Liver (tissue), 9 donors: ENCODE measurements around the gene VNN1. TPM values are rescaled to one million over a fixed set of nuclear protein-coding genes. Genes with fewer than 3 reads are reported as not detected.

Experiments used
- DNase-seq: peaks from one replicate; pipeline ENCODE4 v3.0.0-alpha.2; 2017; ENCODE audit warnings: low spot score
- H3K27ac ChIP-seq, 2 donors: one replicate each; pipeline ENCODE4 v1.7.0; 2013; ENCODE audit warnings: inconsistent platforms in 2 of 2, low read length in 2 of 2, control low read depth in 1 of 2, low read depth in 1 of 2, mild to moderate bottlenecking in 1 of 2
- H3K27me3 ChIP-seq, 4 donors: one replicate each; pipeline versions ENCODE4 v1.6.1 to v1.7.0; 2013; ENCODE audit warnings: low read length in 3 of 4, inconsistent platforms in 1 of 4, mild to moderate bottlenecking in 1 of 4, moderate library complexity in 1 of 4; ENCODE audit not compliant: control insufficient read depth in 4 of 4, insufficient read depth in 4 of 4
- H3K36me3 ChIP-seq, 4 donors: one replicate each; pipeline versions ENCODE4 v1.6.1 to v1.7.0; 2013; ENCODE audit warnings: low read length in 3 of 4, mild to moderate bottlenecking in 3 of 4, low read depth in 1 of 4, moderate library complexity in 1 of 4; ENCODE audit not compliant: control insufficient read depth in 4 of 4, insufficient read depth in 3 of 4
- H3K4me1 ChIP-seq, 4 donors: one replicate each; pipeline versions ENCODE4 v1.6.1 to v1.7.0; 2013; ENCODE audit warnings: low read length in 3 of 4, mild to moderate bottlenecking in 3 of 4, moderate library complexity in 1 of 4; ENCODE audit not compliant: control insufficient read depth in 4 of 4, insufficient read depth in 4 of 4
- H3K4me3 ChIP-seq, 3 donors: one replicate each; pipeline versions ENCODE4 v1.6.1 to v1.7.0; 2013; ENCODE audit warnings: low read length in 3 of 3, control low read depth in 1 of 3, low read depth in 1 of 3, mild to moderate bottlenecking in 1 of 3
- H3K9ac ChIP-seq, 2 donors: one replicate each; pipeline ENCODE4 v1.7.0; 2013; ENCODE audit warnings: low read length in 2 of 2, mild to moderate bottlenecking in 2 of 2, moderate library complexity in 2 of 2, control low read depth in 1 of 2, low read depth in 1 of 2
- H3K9me3 ChIP-seq, 4 donors: one replicate each; pipeline versions ENCODE4 v1.6.1 to v1.7.0; 2013; ENCODE audit warnings: low read length in 3 of 4; ENCODE audit not compliant: control insufficient read depth in 4 of 4
- FOXA1 ChIP-seq: IDR thresholded peaks from 2 replicates; pipeline ENCODE4 v1.6.1; 2016; ENCODE audit warnings: antibody characterized with exemption
- FOXA2 ChIP-seq: IDR thresholded peaks from 2 replicates; pipeline ENCODE4 v1.6.1; 2016; ENCODE audit warnings: antibody characterized with exemption
- GABPA ChIP-seq, 2 donors: IDR thresholded peaks in 1 of 2; conservative IDR thresholded peaks in 1 of 2; 2 replicates each; pipeline ENCODE4 v1.6.1; 2016; ENCODE audit warnings: antibody characterized with exemption in 2 of 2, mild to moderate bottlenecking in 1 of 2, moderate library complexity in 1 of 2
- HNF4A ChIP-seq, 2 donors: conservative IDR thresholded peaks; 2 replicates each; pipeline ENCODE4 v1.6.1; 2016; ENCODE audit warnings: antibody characterized with exemption in 2 of 2, mild to moderate bottlenecking in 2 of 2
- HNF4G ChIP-seq: IDR thresholded peaks from 2 replicates; pipeline ENCODE4 v1.6.1; 2016; ENCODE audit warnings: antibody characterized with exemption
- JUND ChIP-seq, 2 donors: IDR thresholded peaks; 2 replicates each; pipeline ENCODE4 v1.6.1; 2016; ENCODE audit warnings: antibody characterized with exemption in 2 of 2
- RAD21 ChIP-seq, 2 donors: IDR thresholded peaks; 2 replicates each; pipeline ENCODE4 v1.6.1; 2016; ENCODE audit warnings: antibody characterized with exemption in 2 of 2, mild to moderate bottlenecking in 2 of 2
- RXRA ChIP-seq, 2 donors: IDR thresholded peaks; 2 replicates each; pipeline ENCODE4 v1.6.1; 2017 to 2018; ENCODE audit warnings: antibody characterized with exemption in 2 of 2, mild to moderate bottlenecking in 1 of 2
- SP1 ChIP-seq: IDR thresholded peaks from 2 replicates; pipeline ENCODE4 v1.6.1; 2018; ENCODE audit warnings: antibody characterized with exemption, mild to moderate bottlenecking
- TAF1 ChIP-seq: conservative IDR thresholded peaks from 2 replicates; pipeline ENCODE4 v1.6.1; 2016; ENCODE audit warnings: antibody characterized with exemption, mild to moderate bottlenecking
- YY1 ChIP-seq: IDR thresholded peaks from 2 replicates; pipeline ENCODE4 v1.6.1; 2016; ENCODE audit warnings: antibody characterized with exemption, mild to moderate bottlenecking
- WGBS: extraction: QIAGEN DNeasy Blood & Tissue Kit; methylation state at CpG from one replicate; pipeline ENCODE4 v1.1.7; 2013; 5-methylcytosine and 5-hydroxymethylcytosine counted together
- polyA plus RNA-seq, 2 donors: library from polyadenylated mRNA; stranded (reverse) in 1 of 2; unstranded in 1 of 2; fragments of 200-250 nt in 1 of 2; fragments of >200 nt in 1 of 2; fragmentation: Nextera tagmentation in 1 of 2; extraction: Ambion mirVana in 1 of 2; gene quantifications; one replicate each; pipeline versions ENCODE4 v1.2.1 to v1.2.3, GENCODE V29; 2013 to 2015
- total RNA-seq, 2 donors: library from RNA; depleted of rRNA; stranded (reverse); fragments of >200 nt; gene quantifications; one replicate each; pipeline ENCODE4 v1.2.3, GENCODE V29; 2014
- TF ChIP-seq, protein P1 (sequence below): IDR thresholded peaks from 2 replicates; pipeline ENCODE4 v1.6.1; 2016; ENCODE audit warnings: antibody characterized with exemption
- TF ChIP-seq, protein P2 (sequence below): IDR thresholded peaks from 2 replicates; pipeline ENCODE4 v1.6.1; 2016; ENCODE audit warnings: antibody characterized with exemption
- TF ChIP-seq, protein P3 (sequence below): IDR thresholded peaks from 2 replicates; pipeline ENCODE4 v1.6.1; 2016; ENCODE audit warnings: antibody characterized with exemption, mild to moderate bottlenecking
- TF ChIP-seq, protein P4 (sequence below): fragments of 150-350 bp; IDR thresholded peaks from 2 replicates; pipeline ENCODE4 v1.5.1; 2017; ENCODE audit warnings: improper control_type of control experiment, low read depth, low read length; ENCODE audit not compliant: missing input control
- TF ChIP-seq, protein P5 (sequence below): IDR thresholded peaks from 2 replicates; pipeline ENCODE4 v1.6.1; 2016; ENCODE audit warnings: antibody characterized with exemption
- donor health status: healthy.
- donor health status: healthy.
- donor health status: healthy.
- donor health status: healthy.
- donor health status: healthy.

VNN1 gene
- total and polyA plus RNA-seq, 4 donors: 2.7 to 132 (median 58.8) TPM

DNA sequence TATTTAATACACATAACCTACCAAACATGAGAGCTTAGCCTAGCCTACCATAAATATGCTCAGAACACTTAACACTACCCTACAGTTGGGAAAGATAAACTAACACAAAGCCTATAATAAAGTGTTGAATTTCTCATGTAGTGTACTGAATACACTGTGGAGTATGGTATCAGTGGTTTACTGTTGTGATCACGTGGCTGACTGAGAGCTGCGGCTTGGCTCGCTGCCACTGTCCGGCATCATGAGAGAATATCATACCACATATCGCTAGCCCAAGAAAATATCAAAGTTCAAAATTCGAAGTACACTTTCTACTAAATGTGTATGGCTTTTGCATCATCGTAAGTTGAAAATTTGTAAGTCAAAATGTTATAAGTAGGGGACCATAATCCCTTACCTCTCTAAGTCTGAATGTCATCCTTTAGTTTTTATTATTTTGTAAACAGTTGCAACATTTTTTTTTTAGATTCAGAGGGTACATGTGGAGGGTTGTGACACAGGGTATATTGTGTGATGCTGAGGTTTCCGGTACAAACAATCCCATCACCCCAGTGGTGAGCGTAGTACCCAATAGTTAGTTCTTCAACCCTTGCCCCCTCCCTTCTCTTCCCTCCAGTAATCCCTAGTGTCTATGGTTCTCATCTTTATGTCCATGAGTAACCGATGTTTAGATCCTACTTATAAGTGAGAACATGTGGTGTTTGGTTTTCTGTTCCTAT is 40.3 kb downstream of the VNN1 start:
- H3K4me3 ChIP-seq: no peak overlapping the region
- WGBS: 70% methylated on average over 10 of the region's 10 CpGs
- DNase-seq: no peak
- H3K9me3 ChIP-seq: peaks cover 0 to 3% (median 0%) of the 10 kb centered on the region in 4 donors
- no peak overlapping the region for H3K27ac ChIP-seq
- TF ChIP-seq JUND (IDR thresholded peaks at IDR 0.05): no peak
- no peak for TF ChIP-seq TAF1
- no peak for TF ChIP-seq RAD21 (IDR thresholded peaks at IDR 0.05)
- TF ChIP-seq GABPA (IDR thresholded peaks at IDR 0.05 in 1 of 2, conservative IDR thresholded peaks at IDR 0.05 in 1 of 2): no peak
- TF ChIP-seq, protein P1, sequence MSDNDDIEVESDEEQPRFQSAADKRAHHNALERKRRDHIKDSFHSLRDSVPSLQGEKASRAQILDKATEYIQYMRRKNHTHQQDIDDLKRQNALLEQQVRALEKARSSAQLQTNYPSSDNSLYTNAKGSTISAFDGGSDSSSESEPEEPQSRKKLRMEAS: no peak
- TF ChIP-seq, protein P2, sequence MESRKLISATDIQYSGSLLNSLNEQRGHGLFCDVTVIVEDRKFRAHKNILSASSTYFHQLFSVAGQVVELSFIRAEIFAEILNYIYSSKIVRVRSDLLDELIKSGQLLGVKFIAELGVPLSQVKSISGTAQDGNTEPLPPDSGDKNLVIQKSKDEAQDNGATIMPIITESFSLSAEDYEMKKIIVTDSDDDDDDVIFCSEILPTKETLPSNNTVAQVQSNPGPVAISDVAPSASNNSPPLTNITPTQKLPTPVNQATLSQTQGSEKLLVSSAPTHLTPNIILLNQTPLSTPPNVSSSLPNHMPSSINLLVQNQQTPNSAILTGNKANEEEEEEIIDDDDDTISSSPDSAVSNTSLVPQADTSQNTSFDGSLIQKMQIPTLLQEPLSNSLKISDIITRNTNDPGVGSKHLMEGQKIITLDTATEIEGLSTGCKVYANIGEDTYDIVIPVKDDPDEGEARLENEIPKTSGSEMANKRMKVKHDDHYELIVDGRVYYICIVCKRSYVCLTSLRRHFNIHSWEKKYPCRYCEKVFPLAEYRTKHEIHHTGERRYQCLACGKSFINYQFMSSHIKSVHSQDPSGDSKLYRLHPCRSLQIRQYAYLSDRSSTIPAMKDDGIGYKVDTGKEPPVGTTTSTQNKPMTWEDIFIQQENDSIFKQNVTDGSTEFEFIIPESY: no peak
- no peak for TF ChIP-seq HNF4G
- no peak for TF ChIP-seq RXRA (IDR thresholded peaks at IDR 0.05)
- TF ChIP-seq FOXA1: no peak
- no peak for TF ChIP-seq HNF4A (conservative IDR thresholded peaks at IDR 0.05)
- TF ChIP-seq, protein P3, sequence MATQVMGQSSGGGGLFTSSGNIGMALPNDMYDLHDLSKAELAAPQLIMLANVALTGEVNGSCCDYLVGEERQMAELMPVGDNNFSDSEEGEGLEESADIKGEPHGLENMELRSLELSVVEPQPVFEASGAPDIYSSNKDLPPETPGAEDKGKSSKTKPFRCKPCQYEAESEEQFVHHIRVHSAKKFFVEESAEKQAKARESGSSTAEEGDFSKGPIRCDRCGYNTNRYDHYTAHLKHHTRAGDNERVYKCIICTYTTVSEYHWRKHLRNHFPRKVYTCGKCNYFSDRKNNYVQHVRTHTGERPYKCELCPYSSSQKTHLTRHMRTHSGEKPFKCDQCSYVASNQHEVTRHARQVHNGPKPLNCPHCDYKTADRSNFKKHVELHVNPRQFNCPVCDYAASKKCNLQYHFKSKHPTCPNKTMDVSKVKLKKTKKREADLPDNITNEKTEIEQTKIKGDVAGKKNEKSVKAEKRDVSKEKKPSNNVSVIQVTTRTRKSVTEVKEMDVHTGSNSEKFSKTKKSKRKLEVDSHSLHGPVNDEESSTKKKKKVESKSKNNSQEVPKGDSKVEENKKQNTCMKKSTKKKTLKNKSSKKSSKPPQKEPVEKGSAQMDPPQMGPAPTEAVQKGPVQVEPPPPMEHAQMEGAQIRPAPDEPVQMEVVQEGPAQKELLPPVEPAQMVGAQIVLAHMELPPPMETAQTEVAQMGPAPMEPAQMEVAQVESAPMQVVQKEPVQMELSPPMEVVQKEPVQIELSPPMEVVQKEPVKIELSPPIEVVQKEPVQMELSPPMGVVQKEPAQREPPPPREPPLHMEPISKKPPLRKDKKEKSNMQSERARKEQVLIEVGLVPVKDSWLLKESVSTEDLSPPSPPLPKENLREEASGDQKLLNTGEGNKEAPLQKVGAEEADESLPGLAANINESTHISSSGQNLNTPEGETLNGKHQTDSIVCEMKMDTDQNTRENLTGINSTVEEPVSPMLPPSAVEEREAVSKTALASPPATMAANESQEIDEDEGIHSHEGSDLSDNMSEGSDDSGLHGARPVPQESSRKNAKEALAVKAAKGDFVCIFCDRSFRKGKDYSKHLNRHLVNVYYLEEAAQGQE: no peak
- no peak for TF ChIP-seq YY1
- TF ChIP-seq, protein P4, sequence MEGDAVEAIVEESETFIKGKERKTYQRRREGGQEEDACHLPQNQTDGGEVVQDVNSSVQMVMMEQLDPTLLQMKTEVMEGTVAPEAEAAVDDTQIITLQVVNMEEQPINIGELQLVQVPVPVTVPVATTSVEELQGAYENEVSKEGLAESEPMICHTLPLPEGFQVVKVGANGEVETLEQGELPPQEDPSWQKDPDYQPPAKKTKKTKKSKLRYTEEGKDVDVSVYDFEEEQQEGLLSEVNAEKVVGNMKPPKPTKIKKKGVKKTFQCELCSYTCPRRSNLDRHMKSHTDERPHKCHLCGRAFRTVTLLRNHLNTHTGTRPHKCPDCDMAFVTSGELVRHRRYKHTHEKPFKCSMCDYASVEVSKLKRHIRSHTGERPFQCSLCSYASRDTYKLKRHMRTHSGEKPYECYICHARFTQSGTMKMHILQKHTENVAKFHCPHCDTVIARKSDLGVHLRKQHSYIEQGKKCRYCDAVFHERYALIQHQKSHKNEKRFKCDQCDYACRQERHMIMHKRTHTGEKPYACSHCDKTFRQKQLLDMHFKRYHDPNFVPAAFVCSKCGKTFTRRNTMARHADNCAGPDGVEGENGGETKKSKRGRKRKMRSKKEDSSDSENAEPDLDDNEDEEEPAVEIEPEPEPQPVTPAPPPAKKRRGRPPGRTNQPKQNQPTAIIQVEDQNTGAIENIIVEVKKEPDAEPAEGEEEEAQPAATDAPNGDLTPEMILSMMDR: no peak
- no peak for TF ChIP-seq FOXA2
- no peaks in the 10 kb centered on the region for H3K27me3 ChIP-seq
- H3K9ac ChIP-seq: no peak overlapping the region
- H3K36me3 ChIP-seq: no peaks in the 10 kb centered on the region
- peaks cover 0 to 14% (median 10%) of the 10 kb centered on the region in 4 donors for H3K4me1 ChIP-seq

DNA sequence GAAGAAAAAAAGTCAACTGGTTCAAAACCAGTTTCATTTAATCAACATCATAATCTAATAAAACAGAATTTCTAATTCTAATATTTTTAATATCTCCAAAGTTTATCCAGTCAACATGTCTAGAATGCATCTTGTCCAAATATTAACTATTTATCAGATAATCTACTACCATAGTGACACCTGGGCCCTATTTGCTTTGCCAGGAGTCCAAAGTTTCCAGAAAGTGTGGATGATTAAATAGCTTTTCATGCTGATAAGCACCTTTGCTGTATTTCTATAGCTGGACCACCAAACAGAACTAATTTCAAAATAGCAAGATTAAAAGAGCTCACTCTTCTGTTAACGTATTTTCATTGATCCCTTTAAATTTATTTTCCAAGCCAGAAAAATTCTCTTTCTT is 42.6 kb downstream of the VNN1 start:
- Histone ChIP-seq H3K4me1 (peaks cover 0 to 14% (median 10%) of the 10 kb centered on the region in 4 donors), H3K9ac (no peak overlapping the region), H3K9me3 (no peaks in the 10 kb centered on the region), H3K4me3 (no peak overlapping the region), H3K27ac (no peak overlapping the region), H3K27me3 (no peaks in the 10 kb centered on the region), H3K36me3 (no peaks in the 10 kb centered on the region)
- TF ChIP-seq FOXA2: peak; percentile 19
- TF ChIP-seq HNF4A (conservative IDR thresholded peaks at IDR 0.05): peak; percentile 63 to 69
- TF ChIP-seq, protein P3: no peak
- TF ChIP-seq SP1: peak; percentile 25
- peak; percentile 21 for TF ChIP-seq YY1
- no peak for TF ChIP-seq RXRA (IDR thresholded peaks at IDR 0.05)
- TF ChIP-seq RAD21 (IDR thresholded peaks at IDR 0.05): peak; percentile 29 to 37
- TF ChIP-seq HNF4G: peak; percentile 52
- TF ChIP-seq, protein P5, sequence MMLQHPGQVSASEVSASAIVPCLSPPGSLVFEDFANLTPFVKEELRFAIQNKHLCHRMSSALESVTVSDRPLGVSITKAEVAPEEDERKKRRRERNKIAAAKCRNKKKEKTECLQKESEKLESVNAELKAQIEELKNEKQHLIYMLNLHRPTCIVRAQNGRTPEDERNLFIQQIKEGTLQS: no peak
- no peak for DNase-seq
- 53% methylated on average over 1 of the region's 1 CpG for WGBS
